ENCODE results near the gene PPM1B.

The PPM1B gene

GRCh38 chr2:44280869-44281268 is 112.2 kb downstream of the PPM1B start:
- no peak for DNase-seq (ENCODE audit: insufficient read length, low spot score)
- TF ChIP-seq CTCF (IDR thresholded peaks at IDR 0.05; ENCODE audit: insufficient read depth, missing control alignments), result no peak
- no peak for FAIRE-seq
